CD4-positive, alpha-beta memory T cell (primary cell): Measurements from ENCODE around the gene PCGF5. TPM values are rescaled to one million over a fixed set of nuclear protein-coding genes. Genes with fewer than 3 reads are reported as not detected.

ENCODE experiments used
- CTCF ChIA-PET: fragments of 350-600 bp; sonication (Branson Sonifier 250); formaldehyde crosslinking; loops from one replicate; lab custom pipeline; 2021; ENCODE audit warnings: inconsistent platforms; ENCODE audit not compliant: partially characterized antibody; lab: Charles Lee
- POLR2A ChIA-PET: fragments of 350-600 bp; sonication (Branson Sonifier 250); formaldehyde crosslinking; loops from one replicate; lab custom pipeline; 2021; ENCODE audit not compliant: partially characterized antibody; lab: Charles Lee
- DNase-seq, 5 donors: peaks; one replicate each; pipeline versions ENCODE4 v3.0.0 to v3.0.0-alpha.2; 2020 to 2022; ENCODE audit warnings: mixed read lengths in 1 of 5
- H3K27ac ChIP-seq: one replicate; pipeline ENCODE4 v1.7.0; 2013; ENCODE audit warnings: low read depth, low read length
- H3K27me3 ChIP-seq: 2 replicates; pipeline ENCODE4 v1.7.0; 2013; ENCODE audit warnings: mild to moderate bottlenecking, low read length, moderate library complexity; ENCODE audit not compliant: insufficient read depth
- H3K36me3 ChIP-seq: 2 replicates; pipeline ENCODE4 v1.7.0; 2013; ENCODE audit warnings: mild to moderate bottlenecking, low read length, moderate library complexity; ENCODE audit not compliant: insufficient read depth
- H3K4me1 ChIP-seq: 2 replicates; pipeline ENCODE4 v1.7.0; 2013; ENCODE audit warnings: mild to moderate bottlenecking, low read length, moderate library complexity; ENCODE audit not compliant: insufficient read depth
- H3K4me3 ChIP-seq, 2 donors: one replicate each; pipeline ENCODE4 v1.7.0; 2013; ENCODE audit warnings: low read length in 2 of 2, mild to moderate bottlenecking in 1 of 2
- H3K9me3 ChIP-seq, 2 donors: one replicate each; pipeline ENCODE4 v1.7.0; 2013; ENCODE audit warnings: low read length in 2 of 2, control low read depth in 1 of 2; ENCODE audit not compliant: control insufficient read depth in 1 of 2
- H3K27ac Mint-ChIP-seq, 7 donors: one replicate each; pipeline ENCODE4 v1.8.0; 2020 to 2021; ENCODE audit warnings: mixed read lengths in 7 of 7, mild to moderate bottlenecking in 6 of 7, inconsistent platforms in 3 of 7, moderate library complexity in 3 of 7
- H3K27me3 Mint-ChIP-seq, 2 donors: one replicate each; pipeline ENCODE4 v1.8.0; 2020 to 2021; ENCODE audit warnings: mixed read lengths in 2 of 2
- H3K36me3 Mint-ChIP-seq, 2 donors: one replicate each; pipeline ENCODE4 v1.8.0; 2020 to 2021; ENCODE audit warnings: mixed read lengths in 2 of 2, inconsistent platforms in 1 of 2, mild to moderate bottlenecking in 1 of 2
- H3K4me1 Mint-ChIP-seq, 4 donors: one replicate each; pipeline ENCODE4 v1.8.0; 2020 to 2021; ENCODE audit warnings: mixed read lengths in 4 of 4, mild to moderate bottlenecking in 1 of 4
- H3K4me3 Mint-ChIP-seq, 8 donors: one replicate each; pipeline ENCODE4 v1.8.0; 2020 to 2021; ENCODE audit warnings: mixed read lengths in 8 of 8, mild to moderate bottlenecking in 7 of 8, moderate library complexity in 6 of 8, inconsistent platforms in 3 of 8
- H3K9me3 Mint-ChIP-seq, 8 donors: one replicate each; pipeline ENCODE4 v1.8.0; 2020 to 2021; ENCODE audit warnings: mixed read lengths in 8 of 8, mild to moderate bottlenecking in 5 of 8, inconsistent platforms in 3 of 8, moderate library complexity in 1 of 8
- intact Hi-C: fragments of 100-400 bp; cut with micrococcal nuclease; formaldehyde crosslinking; loops from one replicate; pipeline ENCODE4 v1.15.1; 2023
- polyA plus RNA-seq, 2 donors: library from polyadenylated mRNA; unstranded; fragments of 300-500 nt; fragmentation: Illumina TruSeq; gene quantifications; one replicate each; pipeline ENCODE4 v1.2.3, GENCODE V29; 2021
- total RNA-seq, 2 experiments: library from RNA; stranded (reverse); gene quantifications; one replicate each; pipeline ENCODE4 v1.2.3, GENCODE V29; 2021

The PCGF5 gene
- total and polyA plus RNA-seq, 4 experiments from 2014 or later: 51.0 to 84.2 (median 67.2) TPM

GRCh38 chr10:91208642-91209041, 11.8 kb upstream of the PCGF5 start:
- Mint-ChIP-seq H3K4me3 (no peak overlapping the region), H3K27ac (no peak overlapping the region), H3K4me1 (peaks cover 48 to 78% (median 65%) of the 10 kb centered on the region in 4 donors), H3K36me3 (peaks cover 0 to 6% of the 10 kb centered on the region in 2 donors), H3K9me3 (no peaks in the 10 kb centered on the region), H3K27me3 (no peaks in the 10 kb centered on the region)
- DNase-seq: no peak
- Histone ChIP-seq H3K4me3 (no peak overlapping the region), H3K4me1 (peaks cover 53% of the 10 kb centered on the region), H3K27ac (no peak overlapping the region), H3K27me3 (no peaks in the 10 kb centered on the region), H3K9me3 (no peaks in the 10 kb centered on the region), H3K36me3 (no peaks in the 10 kb centered on the region)
- ChIA-PET POLR2A (no interaction called here), CTCF (no interaction called here)
- intact Hi-C loops: no loop called here

GRCh38 chr10:91210014-91210413, 10.4 kb upstream of the PCGF5 start:
- Mint-ChIP-seq H3K27ac (peak overlapping the region in 5 of 7 donors; percentile 10 to 68 (median 31)), H3K27me3 (no peaks in the 10 kb centered on the region), H3K9me3 (no peaks in the 10 kb centered on the region), H3K4me3 (peak overlapping the region in 3 of 8 donors; percentile 7 to 62 (median 11)), H3K4me1 (peaks cover 50 to 78% (median 65%) of the 10 kb centered on the region in 4 donors), H3K36me3 (peaks cover 0 to 6% of the 10 kb centered on the region in 2 donors)
- Histone ChIP-seq H3K4me1 (peaks cover 49% of the 10 kb centered on the region), H3K4me3 (no peak overlapping the region), H3K9me3 (no peaks in the 10 kb centered on the region), H3K27me3 (no peaks in the 10 kb centered on the region), H3K36me3 (no peaks in the 10 kb centered on the region), H3K27ac (no peak overlapping the region)
- intact Hi-C loops: no loop called here
- DNase-seq: no peak
- ChIA-PET POLR2A (interaction anchor here (0.7 to 2.3 kb wide), 2 partner anchors 44 to 48 kb away, joined by 3 to 7 read pairs; no protein-coding TSS in a partner anchor), CTCF (no interaction called here)

- no peaks in the 10 kb centered on the region for H3K9me3 ChIP-seq
- H3K27me3 ChIP-seq: no peaks in the 10 kb centered on the region
- no peaks in the 10 kb centered on the region for H3K36me3 ChIP-seq
- intact Hi-C loops: no loop called here
- Mint-ChIP-seq H3K27ac (peak overlapping the region in 4 of 7 donors; percentile 6 to 68 (median 32)), H3K4me3 (peak overlapping the region in 2 of 8 donors; percentile 7 to 62), H3K4me1 (peaks cover 46 to 76% (median 61%) of the 10 kb centered on the region in 4 donors), H3K27me3 (no peaks in the 10 kb centered on the region), H3K9me3 (no peaks in the 10 kb centered on the region), H3K36me3 (peaks cover 0 to 6% of the 10 kb centered on the region in 2 donors)
- CTCF ChIA-PET: interaction anchor here (1.6 to 2.3 kb wide), 2 partner anchors 9 to 47 kb away, joined by 3 to 5 read pairs; no protein-coding TSS in a partner anchor
- peak; percentile 19 to 54 (median 24) for DNase-seq
- H3K4me1 ChIP-seq: peaks cover 47% of the 10 kb centered on the region
- POLR2A ChIA-PET: interaction anchor here (0.7 to 2.3 kb wide), 5 partner anchors 10 to 48 kb away, joined by 3 to 7 read pairs (median 4); partner anchors contain the start of gene PCGF5
- no peak overlapping the region for H3K4me3 ChIP-seq
- H3K27ac ChIP-seq: no peak overlapping the region
Measured at GRCh38 chr10:91210435-91210834, 10.0 kb upstream of the PCGF5 start.

- Mint-ChIP-seq H3K27me3 (no peaks in the 10 kb centered on the region), H3K27ac (peak overlapping the region in 2 of 7 donors; percentile 36 to 67), H3K4me3 (no peak overlapping the region), H3K36me3 (peaks cover 0 to 6% of the 10 kb centered on the region in 2 donors), H3K9me3 (no peaks in the 10 kb centered on the region), H3K4me1 (peaks cover 41 to 71% (median 59%) of the 10 kb centered on the region in 4 donors)
- Histone ChIP-seq H3K27me3 (no peaks in the 10 kb centered on the region), H3K4me3 (no peak overlapping the region), H3K4me1 (peaks cover 35% of the 10 kb centered on the region), H3K36me3 (no peaks in the 10 kb centered on the region), H3K27ac (no peak overlapping the region), H3K9me3 (no peaks in the 10 kb centered on the region)
- CTCF ChIA-PET: interaction anchor here (1.3 to 2.3 kb wide), 4 partner anchors 9 to 48 kb away, joined by 3 to 5 read pairs (median 4); partner anchors contain the start of gene PCGF5
- intact Hi-C loops: no loop called here
- no peak for DNase-seq
- POLR2A ChIA-PET: interaction anchor here (1.0 to 2.3 kb wide), 5 partner anchors 11 to 50 kb away, joined by 3 to 7 read pairs (median 4); no protein-coding TSS in a partner anchor
Measured at GRCh38 chr10:91211675-91212074, 8.8 kb upstream of the PCGF5 start.

GRCh38 chr10:91214911-91215310, 5.6 kb upstream of the PCGF5 start:
- DNase-seq: no peak
- no peak overlapping the region for H3K4me3 ChIP-seq
- no peaks in the 10 kb centered on the region for H3K9me3 ChIP-seq
- H3K27me3 Mint-ChIP-seq: no peaks in the 10 kb centered on the region
- H3K27ac Mint-ChIP-seq: no peak overlapping the region
- no peaks in the 10 kb centered on the region for H3K36me3 ChIP-seq
- H3K27me3 ChIP-seq: no peaks in the 10 kb centered on the region
- H3K4me3 Mint-ChIP-seq: no peak overlapping the region
- H3K27ac ChIP-seq: no peak overlapping the region
- peaks cover 32 to 56% (median 44%) of the 10 kb centered on the region in 4 donors for H3K4me1 Mint-ChIP-seq
- H3K36me3 Mint-ChIP-seq: peaks cover 0 to 3% of the 10 kb centered on the region in 2 donors
- POLR2A ChIA-PET: interaction anchor here (1.0 kb wide), 1 partner anchor 66 kb away, joined by 3 read pairs; no protein-coding TSS in a partner anchor
- peaks cover 24% of the 10 kb centered on the region for H3K4me1 ChIP-seq
- intact Hi-C loops: no loop called here
- no peaks in the 10 kb centered on the region for H3K9me3 Mint-ChIP-seq
- CTCF ChIA-PET: no interaction called here

GRCh38 chr10:91215384-91215783, 5.1 kb upstream of the PCGF5 start:
- ChIA-PET CTCF (no interaction called here), POLR2A (interaction anchor here (1.0 to 9.3 kb wide), 2 partner anchors 52 to 66 kb away, joined by 3 to 120 read pairs; no protein-coding TSS in a partner anchor)
- no peaks in the 10 kb centered on the region for H3K27me3 ChIP-seq
- Mint-ChIP-seq H3K4me3 (no peak overlapping the region), H3K4me1 (peaks cover 31 to 55% (median 43%) of the 10 kb centered on the region in 4 donors), H3K27me3 (no peaks in the 10 kb centered on the region), H3K9me3 (no peaks in the 10 kb centered on the region), H3K27ac (no peak overlapping the region), H3K36me3 (peaks cover 0 to 2% of the 10 kb centered on the region in 2 donors)
- H3K27ac ChIP-seq: no peak overlapping the region
- H3K4me1 ChIP-seq: peaks cover 24% of the 10 kb centered on the region
- intact Hi-C loops: no loop called here
- no peak for DNase-seq
- no peaks in the 10 kb centered on the region for H3K9me3 ChIP-seq
- no peak overlapping the region for H3K4me3 ChIP-seq
- H3K36me3 ChIP-seq: no peaks in the 10 kb centered on the region
